ENCODE measurements around the gene UCP2.
"Not testable (repeated sequence)": the region's sequence is repeated elsewhere in the genome, so short reads cannot be mapped to it uniquely, and the experiment has no call there.

The UCP2 gene

GRCh38 chr11:73942010-73942409 is 40.6 kb downstream of the UCP2 start:
- TF ChIP-seq CTCF (conservative IDR thresholded peaks at IDR 0.05): no peak
- H3K27ac ChIP-seq: no peak overlapping the region

GRCh38 chr11:73940801-73941570 is 41.7 kb downstream of the UCP2 start:
- H3K27ac ChIP-seq: no peak overlapping the region
- TF ChIP-seq CTCF (conservative IDR thresholded peaks at IDR 0.05): no peak

- no peak for TF ChIP-seq CTCF (conservative IDR thresholded peaks at IDR 0.05)
- no peak overlapping the region for H3K27ac ChIP-seq
These were observed 43.5 kb downstream of the UCP2 start for GRCh38 chr11:73939096-73939495.

- not testable (repeated sequence) for H3K27ac ChIP-seq
These were observed 46.6 kb downstream of the UCP2 start for GRCh38 chr11:73936047-73936446.

- no peak overlapping the region for H3K27ac ChIP-seq
- TF ChIP-seq CTCF (conservative IDR thresholded peaks at IDR 0.05): no peak
These were observed 49.9 kb downstream of the UCP2 start for GRCh38 chr11:73932781-73933180.

GRCh38 chr11:73931951-73932350 is 50.7 kb downstream of the UCP2 start:
- no peak overlapping the region for H3K27ac ChIP-seq
- TF ChIP-seq CTCF (conservative IDR thresholded peaks at IDR 0.05): no peak

- H3K27ac ChIP-seq: no peak overlapping the region
- peak; percentile 68 for TF ChIP-seq CTCF (conservative IDR thresholded peaks at IDR 0.05)
These were observed 51.5 kb downstream of the UCP2 start for GRCh38 chr11:73931039-73931645.

- no peak for TF ChIP-seq CTCF (conservative IDR thresholded peaks at IDR 0.05)
- no peak overlapping the region for H3K27ac ChIP-seq
These were observed 53.3 kb downstream of the UCP2 start for GRCh38 chr11:73929388-73929787.
